Thoracic aorta endothelial cell (primary cell): ENCODE measurements around the gene KLF5. TPM values are rescaled to one million over a fixed set of nuclear protein-coding genes. Genes with fewer than 3 reads are reported as not detected.

Experiments used
- small RNA-seq: library from RNA; depleted of rRNA; stranded (forward); fragments of <200 nt; gene quantifications from one replicate; pipeline ENCODE3, GENCODE V24; 2012
- total RNA-seq: library from RNA; depleted of rRNA; stranded (reverse); fragments of >200 nt; gene quantifications from 2 replicates; pipeline ENCODE4 v1.2.3, GENCODE V29; 2012

Gene KLF5
- total RNA-seq: 1.6 and 3.1 TPM in 2 replicates

GRCh38 chr13:73058736-73059459 is at the start of gene KLF5:
KLF5 (plus strand) TSS chr13:73059005; CDS start chr13:73059328, 323 bp downstream.

Small RNA genes lying within 50 kb of the gene (small RNA-seq; reads per million reads assigned to genes)
- not detected for gene RNU6-66P
